ENCODE measurements around the gene SLC25A51.

SLC25A51 gene

GRCh38 chr9:37916471-37917312, 12.8 kb upstream of the SLC25A51 start:
- H3K4me3 ChIP-seq (ENCODE audit: low read length, poor library complexity, severe bottlenecking): no peak overlapping the region
- H3K79me2 ChIP-seq (ENCODE audit: insufficient read depth, low read length): no peaks in the 10 kb centered on the region
- TF ChIP-seq EZH2phosphoT487 (IDR thresholded peaks at IDR 0.05; ENCODE audit: borderline replicate concordance): no peak
- TF ChIP-seq CTCF (conservative IDR thresholded peaks at IDR 0.05; ENCODE audit: low read length): no peak
- H3F3A ChIP-seq (ENCODE audit: low read depth): no peaks in the 10 kb centered on the region
- H3K9ac ChIP-seq (ENCODE audit: low read depth, low read length, poor library complexity, severe bottlenecking): no peak overlapping the region
- no peaks in the 10 kb centered on the region for H3K9me2 ChIP-seq (replicated peaks; ENCODE audit: low read depth, low read length)
- no peaks in the 10 kb centered on the region for H3K9me3 ChIP-seq (ENCODE audit: insufficient read depth, low read depth, low read length)
- H2AFZ ChIP-seq (ENCODE audit: low read length): no peak overlapping the region
- no peak overlapping the region for H3K4me2 ChIP-seq (ENCODE audit: low read depth, low read length, poor library complexity, severe bottlenecking)
- H3K4me1 ChIP-seq (ENCODE audit: insufficient read depth, low read length, poor library complexity, severe bottlenecking): no peaks in the 10 kb centered on the region
- H3K27me3 ChIP-seq (ENCODE audit: insufficient read depth, low read length, poor library complexity, severe bottlenecking): no peaks in the 10 kb centered on the region
- no peaks in the 10 kb centered on the region for H3K36me3 ChIP-seq (ENCODE audit: insufficient read depth, low read length)
- H4K20me1 ChIP-seq (ENCODE audit: insufficient read depth, low read length, poor library complexity, severe bottlenecking): no peaks in the 10 kb centered on the region

DNA sequence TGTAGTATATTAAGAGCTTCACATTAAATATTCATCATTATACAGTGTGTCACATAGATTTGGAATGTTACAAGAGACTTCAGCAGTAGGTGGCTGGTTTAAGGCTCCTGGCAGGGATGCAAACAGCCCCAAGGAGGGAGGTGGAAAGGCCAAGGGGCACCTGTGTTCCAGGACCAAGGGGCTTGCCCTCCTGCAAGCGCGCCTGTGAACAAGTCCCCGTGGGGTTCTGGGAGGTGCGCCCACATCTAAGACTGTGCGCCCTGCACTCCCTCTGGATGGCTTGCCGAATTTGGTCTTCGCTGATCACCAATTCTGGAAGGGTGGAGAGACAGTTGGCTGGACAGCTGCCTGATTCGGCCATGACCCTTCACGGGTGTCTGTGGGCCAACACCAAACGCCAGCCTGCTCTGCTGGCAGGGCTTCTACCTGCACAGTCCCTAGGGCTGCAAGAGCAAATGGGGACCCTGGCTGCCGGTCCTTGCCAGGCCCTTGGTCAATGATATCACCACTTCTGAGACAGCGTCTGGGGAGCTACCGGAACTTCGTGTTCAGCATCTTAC, 12.1 kb upstream of the SLC25A51 start:
- Histone ChIP-seq H3K4me3 (ENCODE audit: low read length, poor library complexity, severe bottlenecking) (no peak overlapping the region), H3K9me2 (replicated peaks; ENCODE audit: low read depth, low read length) (no peaks in the 10 kb centered on the region), H3K9me3 (ENCODE audit: insufficient read depth, low read depth, low read length) (no peaks in the 10 kb centered on the region), H2AFZ (ENCODE audit: low read length) (no peak overlapping the region), H4K20me1 (ENCODE audit: insufficient read depth, low read length, poor library complexity, severe bottlenecking) (no peaks in the 10 kb centered on the region), H3K4me1 (ENCODE audit: insufficient read depth, low read length, poor library complexity, severe bottlenecking) (no peaks in the 10 kb centered on the region), H3K79me2 (ENCODE audit: insufficient read depth, low read length) (no peaks in the 10 kb centered on the region), H3F3A (ENCODE audit: low read depth) (no peaks in the 10 kb centered on the region), H3K27me3 (ENCODE audit: insufficient read depth, low read length, poor library complexity, severe bottlenecking) (no peaks in the 10 kb centered on the region), H3K9ac (ENCODE audit: low read depth, low read length, poor library complexity, severe bottlenecking) (no peak overlapping the region), H3K36me3 (ENCODE audit: insufficient read depth, low read length) (no peaks in the 10 kb centered on the region), H3K4me2 (ENCODE audit: low read depth, low read length, poor library complexity, severe bottlenecking) (no peak overlapping the region)
- TF ChIP-seq CTCF (conservative IDR thresholded peaks at IDR 0.05; ENCODE audit: low read length): no peak
- TF ChIP-seq EZH2phosphoT487 (IDR thresholded peaks at IDR 0.05; ENCODE audit: borderline replicate concordance): no peak

- no peaks in the 10 kb centered on the region for H3K27me3 ChIP-seq (ENCODE audit: insufficient read depth, low read length, poor library complexity, severe bottlenecking)
- no peaks in the 10 kb centered on the region for H3K9me3 ChIP-seq (ENCODE audit: insufficient read depth, low read depth, low read length)
- TF ChIP-seq CTCF (conservative IDR thresholded peaks at IDR 0.05; ENCODE audit: low read length) (no peak), EZH2phosphoT487 (IDR thresholded peaks at IDR 0.05; ENCODE audit: borderline replicate concordance) (no peak)
- H4K20me1 ChIP-seq (ENCODE audit: insufficient read depth, low read length, poor library complexity, severe bottlenecking): no peaks in the 10 kb centered on the region
- H2AFZ ChIP-seq (ENCODE audit: low read length): no peak overlapping the region
- no peaks in the 10 kb centered on the region for H3K9me2 ChIP-seq (replicated peaks; ENCODE audit: low read depth, low read length)
- H3K4me1 ChIP-seq (ENCODE audit: insufficient read depth, low read length, poor library complexity, severe bottlenecking): no peaks in the 10 kb centered on the region
- no peaks in the 10 kb centered on the region for H3K79me2 ChIP-seq (ENCODE audit: insufficient read depth, low read length)
- no peak overlapping the region for H3K4me2 ChIP-seq (ENCODE audit: low read depth, low read length, poor library complexity, severe bottlenecking)
- no peak overlapping the region for H3K9ac ChIP-seq (ENCODE audit: low read depth, low read length, poor library complexity, severe bottlenecking)
- H3K4me3 ChIP-seq (ENCODE audit: low read length, poor library complexity, severe bottlenecking): no peak overlapping the region
- no peaks in the 10 kb centered on the region for H3K36me3 ChIP-seq (ENCODE audit: insufficient read depth, low read length)
- no peaks in the 10 kb centered on the region for H3F3A ChIP-seq (ENCODE audit: low read depth)
Observed at GRCh38 chr9:37914701-37915358, 10.9 kb upstream of the SLC25A51 start.

All from Loucy (cell line).